Dermis blood vessel endothelial cell (primary cell): ENCODE results near the gene HK2. TPM values are rescaled to one million over a fixed set of nuclear protein-coding genes. Genes with fewer than 3 reads are reported as not detected.

Experiments
- DNase-seq: peaks from one replicate; pipeline ENCODE4 v3.0.0; 2010
- total RNA-seq: library from RNA; depleted of rRNA; stranded (reverse); fragments of >200 nt; gene quantifications from 2 replicates; pipeline ENCODE4 v1.2.3, GENCODE V29; 2014

HK2 gene
- total RNA-seq, 1 donor from 2014 or later = 3.1 TPM

DNA sequence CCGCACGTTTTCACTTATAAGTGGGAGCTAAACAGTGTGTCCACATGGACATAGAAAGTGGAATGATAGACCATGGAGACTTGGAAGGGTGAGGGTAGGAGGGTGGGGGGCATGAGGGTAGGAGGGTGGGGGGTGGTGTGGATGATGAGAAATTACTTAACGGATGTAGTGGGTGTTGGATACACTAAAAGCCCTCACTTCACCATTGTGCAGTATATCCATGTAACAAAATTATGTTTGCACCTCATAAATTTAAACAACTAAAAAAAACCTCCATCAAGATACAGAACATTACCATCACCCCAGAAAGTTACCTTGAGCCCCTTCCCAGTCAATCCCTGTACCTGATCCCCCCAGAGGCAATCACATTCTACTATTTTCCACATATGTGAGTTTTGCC is 26.2 kb downstream of the HK2 start:
- DNase-seq = no peak

- DNase-seq = no peak
Measured at GRCh38 chr2:74860521-74860920, 26.6 kb downstream of the HK2 start.

- DNase-seq = no peak
Measured at GRCh38 chr2:74861531-74861930, 27.6 kb downstream of the HK2 start.

DNA sequence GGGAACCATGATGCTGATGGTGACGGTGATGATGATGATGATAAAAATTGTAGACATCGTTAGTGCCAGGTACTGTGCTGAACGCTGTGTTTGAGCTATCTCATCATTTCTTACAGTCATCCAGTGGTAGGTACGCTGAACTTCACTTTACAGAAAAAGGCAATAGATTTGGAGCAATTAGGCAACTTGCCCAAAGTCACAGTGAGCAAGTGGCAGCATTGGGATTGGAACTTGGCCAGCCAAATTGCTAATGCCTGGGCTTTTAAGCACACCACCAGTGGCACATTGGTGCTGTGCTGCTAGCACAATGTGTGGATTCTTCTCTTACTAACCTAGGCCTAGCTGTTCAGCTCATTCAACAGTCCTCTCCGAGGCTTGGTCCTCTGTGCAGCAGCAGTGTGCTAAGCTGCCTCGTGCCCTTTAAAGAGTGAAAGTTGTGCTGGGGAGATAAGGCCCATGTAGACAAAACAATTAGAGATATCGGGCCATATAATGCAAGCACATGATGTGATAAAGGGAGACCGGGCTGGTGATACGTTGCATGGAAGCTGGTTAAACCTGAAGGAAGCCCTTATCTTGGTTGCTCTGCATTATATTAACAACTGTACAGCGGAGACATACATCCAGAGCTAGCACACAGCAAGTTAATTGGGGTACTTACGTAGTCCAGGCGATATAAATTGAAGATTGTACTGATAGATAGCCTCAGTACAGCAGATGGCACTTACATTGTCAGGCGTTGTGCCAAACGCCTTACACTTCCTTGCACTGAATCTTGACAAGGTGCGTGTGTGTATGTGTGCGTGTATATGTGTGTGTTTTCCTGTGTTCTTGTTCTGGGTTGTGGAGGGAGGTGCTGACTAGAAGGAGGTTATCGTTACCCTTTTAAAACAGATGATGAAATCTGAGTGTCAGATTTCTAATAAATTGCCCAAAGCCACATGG is 28.4 kb downstream of the HK2 start:
- no peak for DNase-seq

DNA sequence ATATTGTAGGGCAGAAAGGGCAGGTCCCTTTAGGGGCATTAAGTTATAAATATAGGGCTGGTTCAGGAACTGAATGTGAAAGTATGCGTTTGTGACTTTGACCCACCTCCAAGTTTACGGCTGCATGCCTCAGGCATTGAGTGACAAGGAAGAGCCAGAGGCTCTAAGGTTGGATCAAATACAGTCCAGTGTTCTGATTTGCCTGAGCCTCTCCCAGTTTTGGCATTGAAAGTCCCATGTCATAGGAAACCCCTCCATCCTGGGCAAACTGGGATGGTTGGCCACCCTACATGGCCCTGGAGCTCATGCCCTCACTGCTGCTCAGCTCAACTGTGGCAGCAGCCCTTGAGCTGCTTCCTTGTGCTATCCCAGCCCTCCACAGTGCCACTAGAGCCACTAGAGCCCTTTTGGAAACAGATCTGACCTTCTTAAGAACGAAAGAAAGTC is 29.9 kb downstream of the HK2 start:
- no peak for DNase-seq

DNA sequence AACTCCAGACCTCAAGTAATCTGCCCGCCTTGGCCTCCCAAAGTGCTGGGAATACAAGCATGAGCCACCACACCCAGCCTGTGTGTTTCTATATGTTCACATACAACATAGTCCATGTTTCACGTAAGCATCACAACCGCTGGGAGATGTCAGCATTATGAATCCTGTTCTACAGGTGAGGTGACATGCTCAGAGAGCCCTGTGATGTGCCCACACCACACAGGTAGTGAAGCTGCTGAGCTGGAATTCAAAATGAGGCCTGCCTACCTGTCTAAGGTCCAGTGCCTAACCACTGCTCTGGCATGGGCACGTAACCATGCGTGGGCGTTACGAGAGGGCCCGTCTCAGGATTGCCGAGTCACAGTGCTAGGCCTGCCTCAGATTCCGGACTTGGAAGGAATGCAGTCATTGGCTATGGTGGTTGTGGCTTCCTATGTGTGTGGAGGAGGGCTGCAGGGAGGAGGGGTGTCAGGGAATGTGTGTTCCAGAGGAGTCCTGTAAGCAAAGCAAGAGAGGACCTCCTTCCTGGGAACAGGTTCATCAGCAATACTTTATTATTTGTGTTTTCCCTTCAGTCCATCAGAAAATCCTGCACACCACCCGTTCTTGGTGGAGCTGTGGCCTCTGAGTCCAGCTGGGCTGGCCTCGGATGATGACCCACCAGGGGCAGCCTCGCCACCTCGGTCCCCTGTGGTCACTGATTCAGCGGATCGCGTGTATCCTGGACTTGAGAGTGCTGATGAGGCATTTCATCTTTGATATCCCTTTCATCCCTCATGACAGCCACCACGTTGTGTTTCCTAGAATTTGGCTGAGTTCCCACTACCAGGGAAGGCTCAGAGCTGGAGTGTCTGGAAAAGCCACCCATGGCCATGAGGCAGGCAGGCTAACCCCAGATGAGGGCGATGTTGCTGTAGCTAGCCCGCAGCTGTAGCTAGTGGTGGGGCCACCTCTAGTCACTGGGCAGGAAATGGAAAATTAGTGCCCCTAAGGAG is 31.1 kb downstream of the HK2 start:
- no peak for DNase-seq

GRCh38 chr2:74865770-74866674 is 32.1 kb downstream of the HK2 start:
- no peak for DNase-seq

DNA sequence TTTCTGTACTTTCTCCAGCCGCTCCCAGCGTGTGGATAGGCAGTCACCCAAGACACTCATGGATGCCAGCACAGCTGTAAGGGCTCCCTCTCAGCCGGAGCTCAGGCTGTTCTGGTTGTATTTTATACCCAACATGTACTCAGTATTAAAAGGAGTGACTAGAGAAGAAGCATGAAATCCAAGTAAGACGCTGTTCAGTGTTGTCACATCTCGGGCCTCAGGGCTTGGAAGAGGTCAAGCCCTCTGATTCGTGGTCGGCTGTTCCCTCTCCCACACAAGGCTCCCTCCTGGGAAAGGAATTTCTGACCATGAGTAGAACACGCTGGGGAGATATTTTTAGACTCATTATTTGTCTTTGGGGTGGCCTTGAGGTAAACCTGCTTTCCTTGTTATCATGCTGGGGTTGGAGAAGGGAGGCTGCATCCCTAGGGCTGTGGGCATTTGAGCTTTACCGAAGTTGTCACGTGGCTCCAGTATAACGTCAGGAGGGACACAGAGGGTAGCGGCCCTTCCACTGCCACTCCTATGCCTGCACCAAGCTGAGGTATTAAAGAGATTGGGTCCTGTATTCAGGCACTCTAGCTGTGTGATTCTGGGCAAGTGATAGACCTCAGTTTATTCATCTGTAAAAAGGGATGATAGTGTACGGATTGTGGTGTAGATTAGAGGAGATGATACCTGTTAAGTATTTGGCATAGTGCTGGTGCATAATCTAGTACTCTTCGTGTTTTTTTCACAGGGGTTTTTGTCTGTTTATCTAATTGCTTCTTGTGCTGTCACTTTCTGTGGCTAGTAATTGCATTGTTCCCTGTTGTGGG is 34.1 kb downstream of the HK2 start:
- no peak for DNase-seq

- DNase-seq = no peak
Measured at GRCh38 chr2:74869517-74869916, 35.6 kb downstream of the HK2 start.

DNA sequence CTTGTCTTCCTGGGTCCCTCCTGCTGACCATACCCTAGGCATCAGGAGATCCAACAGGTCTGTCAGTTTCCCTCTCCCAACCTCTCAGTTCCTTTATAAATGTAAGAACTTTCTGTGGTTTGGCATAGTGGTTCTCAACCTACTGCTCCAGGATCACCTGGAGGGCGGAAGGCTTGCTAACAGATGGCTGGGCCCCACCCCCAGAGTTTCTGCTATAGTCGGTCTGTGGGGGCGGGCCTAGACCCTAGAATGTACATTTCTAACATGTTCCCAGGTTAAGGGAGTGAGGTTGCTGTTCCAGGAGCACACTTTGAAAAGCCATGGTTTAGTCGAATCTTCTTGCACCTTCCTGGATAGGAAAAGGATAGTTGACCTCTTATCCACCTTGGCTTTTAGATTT is 37.0 kb downstream of the HK2 start:
- no peak for DNase-seq

- DNase-seq = no peak
Measured at GRCh38 chr2:74871414-74871813, 37.5 kb downstream of the HK2 start.

GRCh38 chr2:74872389-74872836 is 38.5 kb downstream of the HK2 start:
- DNase-seq = no peak

DNA sequence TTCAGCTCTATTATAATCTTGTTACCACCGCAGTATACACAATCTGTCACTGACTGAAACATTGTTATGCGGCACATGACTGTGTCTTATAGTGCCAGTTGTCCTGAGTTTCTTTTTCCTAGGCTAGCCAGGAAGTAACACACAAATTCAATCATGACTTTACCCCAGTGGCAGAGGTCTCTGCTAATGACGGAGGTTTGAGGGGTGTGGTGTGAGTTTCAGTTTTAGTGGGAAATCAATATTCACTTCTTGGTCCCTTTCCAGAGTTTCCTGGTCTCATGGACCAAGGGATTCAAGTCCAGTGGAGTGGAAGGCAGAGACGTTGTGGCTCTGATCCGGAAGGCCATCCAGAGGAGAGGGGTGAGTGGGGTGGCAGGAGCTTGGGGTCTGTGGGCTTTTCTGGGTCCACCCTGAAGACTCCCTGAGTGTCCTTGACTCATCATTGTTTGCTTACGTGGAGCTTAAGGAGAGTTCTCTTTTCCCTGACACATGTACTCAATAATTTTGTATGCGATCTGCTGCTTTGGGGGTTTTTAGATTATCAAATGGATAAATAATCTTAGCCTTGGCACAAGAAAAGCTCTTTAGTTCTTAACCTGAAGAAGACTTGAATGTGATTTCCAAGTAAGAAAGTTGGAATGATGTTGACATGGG is 39.2 kb downstream of the HK2 start:
- no peak for DNase-seq

DNA sequence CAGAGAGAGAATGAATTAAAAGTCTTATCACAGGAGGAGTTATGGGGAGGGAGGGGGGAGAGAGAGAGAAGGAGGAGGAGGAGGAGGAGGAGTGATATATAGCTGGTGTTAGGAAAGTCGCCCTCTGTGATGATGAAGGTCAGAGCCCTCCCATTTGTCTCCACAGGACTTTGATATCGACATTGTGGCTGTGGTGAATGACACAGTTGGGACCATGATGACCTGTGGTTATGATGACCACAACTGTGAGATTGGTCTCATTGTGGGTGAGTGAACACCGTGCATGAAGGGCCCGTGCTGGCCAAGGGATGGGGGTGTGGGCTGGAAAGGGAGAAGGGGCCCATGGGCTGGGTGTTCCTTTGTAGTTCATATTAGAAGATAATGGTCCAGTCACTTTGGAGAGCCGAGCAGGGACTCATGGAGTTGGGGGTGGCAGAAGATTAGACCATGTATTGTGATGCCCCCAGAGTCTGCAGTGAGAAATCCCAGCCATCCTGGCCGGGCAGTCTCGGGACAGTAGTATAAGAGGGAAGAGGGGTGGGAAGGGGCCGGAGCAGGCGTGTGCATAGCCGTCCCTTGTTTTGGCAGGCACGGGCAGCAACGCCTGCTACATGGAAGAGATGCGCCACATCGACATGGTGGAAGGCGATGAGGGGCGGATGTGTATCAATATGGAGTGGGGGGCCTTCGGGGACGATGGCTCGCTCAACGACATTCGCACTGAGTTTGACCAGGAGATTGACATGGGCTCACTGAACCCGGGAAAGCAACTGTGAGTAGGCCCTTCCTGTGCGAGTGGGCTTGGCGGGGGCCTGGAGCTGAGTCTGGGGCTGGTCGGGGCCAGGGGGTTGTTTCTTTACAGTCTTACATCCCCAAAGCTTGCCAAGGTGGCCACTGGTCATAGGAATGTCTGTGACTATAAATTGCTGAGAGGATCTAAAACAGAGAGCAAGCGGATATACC is 40.0 kb downstream of the HK2 start:
- DNase-seq = no peak

DNA sequence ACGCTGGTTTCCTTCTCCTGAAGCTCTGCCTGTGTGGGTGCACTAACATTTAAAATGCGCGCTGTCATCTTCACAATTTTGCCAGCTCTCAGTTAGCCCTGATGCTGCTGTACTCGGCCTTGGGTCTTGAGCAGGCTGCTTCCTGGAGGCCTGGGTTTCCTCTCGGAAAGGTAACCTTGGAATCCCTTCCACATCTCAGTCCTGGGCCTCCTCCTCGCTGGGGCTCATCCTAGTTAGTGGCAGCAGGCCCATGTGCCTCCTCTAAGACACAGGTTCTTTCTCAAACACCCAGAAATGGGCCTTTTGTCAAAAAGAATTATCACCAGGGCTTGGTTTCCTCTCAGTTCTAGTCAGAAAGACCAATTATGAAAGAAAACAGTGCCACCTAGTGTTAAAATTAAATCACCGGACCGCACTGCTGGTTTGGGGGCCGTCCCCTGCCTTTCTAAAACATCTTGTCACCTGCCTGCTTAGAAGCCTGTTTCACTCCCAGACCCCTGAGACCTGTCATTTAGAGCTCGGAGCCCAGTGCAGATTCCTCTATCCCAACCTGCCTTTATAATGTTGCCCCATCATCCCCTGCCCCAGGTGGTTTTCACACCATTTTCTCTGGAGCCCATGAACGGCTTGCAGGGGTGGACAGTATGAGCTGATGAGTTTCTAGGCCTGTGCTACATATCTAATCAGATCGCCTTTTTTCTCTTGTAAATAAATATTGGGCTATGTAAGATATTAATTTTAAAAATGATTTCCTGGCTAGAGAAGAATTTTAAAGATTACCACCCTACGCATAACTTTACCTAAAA is 42.4 kb downstream of the HK2 start:
- peak; percentile 74 for DNase-seq

GRCh38 chr2:74877376-74877775 is 43.4 kb downstream of the HK2 start:
- DNase-seq = no peak

DNA sequence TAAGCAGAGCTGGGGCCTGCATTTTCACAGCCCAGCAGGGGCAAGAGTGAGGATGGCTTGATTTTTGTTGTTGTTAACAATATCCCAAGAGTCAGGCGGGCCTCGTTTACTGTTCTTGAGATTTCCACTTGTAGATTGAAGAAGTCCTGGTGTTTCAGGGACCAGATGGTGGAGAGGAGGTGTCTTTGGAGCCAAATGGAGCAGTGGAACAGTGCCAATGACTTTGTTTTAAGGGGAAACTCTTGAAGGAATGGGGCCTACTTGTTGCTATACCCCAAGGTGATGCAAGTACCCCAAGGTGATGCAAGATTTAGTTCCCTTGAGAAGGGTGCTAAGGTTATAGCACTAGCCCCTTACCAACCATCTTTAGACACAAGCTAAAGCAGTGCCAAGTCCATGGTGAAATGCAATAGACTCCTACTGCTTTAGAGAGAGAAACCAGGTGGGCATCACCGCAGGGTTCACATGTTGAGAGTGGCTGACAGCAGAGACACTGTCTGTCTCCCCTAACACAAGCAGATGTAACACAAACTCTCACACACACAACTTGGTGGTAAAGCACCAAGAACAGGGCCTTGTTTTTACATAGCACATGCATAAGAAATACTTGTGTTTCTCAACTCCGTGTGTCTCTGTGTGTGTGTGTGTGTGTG is 44.0 kb downstream of the HK2 start:
- DNase-seq = no peak

GRCh38 chr2:74878551-74878950 is 44.6 kb downstream of the HK2 start:
- DNase-seq = no peak
